Muscle of leg (tissue), 11 donors: ENCODE data around the gene PAX8. TPM values are rescaled to one million over a fixed set of nuclear protein-coding genes. Genes with fewer than 3 reads are reported as not detected.
A peak's percentile ranks its signal among the peaks of the same experiment; 100 is the strongest.
"Not testable (repeated sequence)": the region's sequence is repeated elsewhere in the genome, so short reads cannot be mapped to it uniquely, and the experiment has no call there.

Source experiments
- DNase-seq: peaks from one replicate; pipeline ENCODE4 v3.0.0; 2013
- H3K27ac ChIP-seq: one replicate; pipeline ENCODE4 v1.5.1; 2013; ENCODE audit warnings: mild to moderate bottlenecking, low read length, control low read depth
- H3K27me3 ChIP-seq: one replicate; pipeline ENCODE4 v1.6.1; 2013; ENCODE audit warnings: low read length; ENCODE audit not compliant: control insufficient read depth, insufficient read depth
- H3K36me3 ChIP-seq: one replicate; pipeline ENCODE4 v1.6.1; 2013; ENCODE audit warnings: low read length; ENCODE audit not compliant: control insufficient read depth, insufficient read depth
- H3K4me1 ChIP-seq: one replicate; pipeline ENCODE4 v1.6.1; 2013; ENCODE audit warnings: low read length; ENCODE audit not compliant: control insufficient read depth, insufficient read depth
- H3K4me3 ChIP-seq: one replicate; pipeline ENCODE4 v1.5.1; 2013; ENCODE audit warnings: low read length, control low read depth
- H3K9me3 ChIP-seq: replicated peaks from 2 replicates; pipeline ENCODE4 v1.6.1; 2013; ENCODE audit warnings: low read depth, low read length; ENCODE audit not compliant: control insufficient read depth
- WGBS: methylation state at CpG from one replicate; pipeline ENCODE4 v1.1.5; 2013; ENCODE audit warnings: missing lambda C conversion rate; ENCODE audit not compliant: insufficient coverage; 5-methylcytosine and 5-hydroxymethylcytosine counted together
- polyA plus RNA-seq, 8 donors: library from polyadenylated mRNA; unstranded; fragments of 120-200 nt; gene quantifications; one replicate each; pipeline versions ENCODE4 v1.2.1 to v1.2.3, GENCODE V29; 2013; ENCODE audit warnings: inconsistent platforms in 1 of 8, low replicate concordance in 1 of 8; ENCODE audit not compliant: insufficient read length in 8 of 8, insufficient read depth in 1 of 8
- total RNA-seq: library from RNA; stranded (reverse); fragments of 120-200 nt; gene quantifications from one replicate; pipeline ENCODE4 v1.2.4, GENCODE V29; 2013

The PAX8 gene
- total and polyA plus RNA-seq, 9 donors, result 0.02 to 11.3 (median 2.5) TPM

DNA sequence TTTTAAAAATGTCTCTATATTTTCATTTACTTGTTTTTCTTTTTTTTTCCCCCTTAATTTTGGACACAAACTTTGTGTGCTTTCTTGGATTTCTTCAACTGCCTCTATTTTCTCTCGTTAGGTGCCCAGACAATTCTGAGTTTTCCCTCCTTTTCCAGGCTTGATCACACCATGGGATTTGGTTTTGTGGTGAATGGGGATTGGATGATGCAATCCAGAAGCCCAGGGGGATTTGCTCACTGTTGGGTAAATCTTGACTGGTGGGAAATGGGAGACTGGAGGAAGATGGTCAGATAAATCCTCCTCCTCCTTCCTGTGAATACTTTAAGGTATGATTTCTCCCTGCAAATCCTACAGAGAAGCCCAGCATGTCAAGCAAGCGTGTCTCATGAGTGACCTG is 19.5 kb upstream of the PAX8 start:
- Histone ChIP-seq H3K4me1 (no peaks in the 10 kb centered on the region), H3K36me3 (no peaks in the 10 kb centered on the region), H3K27me3 (peaks cover 7% of the 10 kb centered on the region), H3K4me3 (no peak overlapping the region), H3K9me3 (no peaks in the 10 kb centered on the region), H3K27ac (no peak overlapping the region)
- DNase-seq, result no peak
- WGBS, result no CpG with 5 or more reads among the region's 2 CpGs

DNA sequence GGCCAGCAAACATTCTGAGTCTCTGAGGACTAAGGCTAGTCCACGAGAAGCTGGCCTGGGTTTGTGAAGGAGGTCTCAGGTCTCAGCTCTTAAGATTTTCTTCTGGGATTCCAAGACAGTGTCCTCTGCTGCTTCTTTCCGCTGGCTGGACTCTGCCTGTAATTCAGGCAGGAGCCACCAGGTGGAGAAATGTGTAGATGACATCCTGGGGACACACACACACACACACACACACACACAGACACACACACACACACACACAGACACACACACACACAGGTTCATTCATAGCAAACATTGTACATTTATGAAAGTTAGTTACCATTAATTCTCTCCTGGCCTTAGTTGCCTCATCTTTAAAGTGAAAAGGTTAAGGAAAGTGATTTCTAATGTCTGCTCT is 18.9 kb upstream of the PAX8 start:
- not testable (repeated sequence) for H3K9me3 ChIP-seq, H3K27ac ChIP-seq, H3K27me3 ChIP-seq, DNase-seq, H3K4me1 ChIP-seq, H3K36me3 ChIP-seq, H3K4me3 ChIP-seq
- WGBS, result no CpG with 5 or more reads among the region's 2 CpGs

DNA sequence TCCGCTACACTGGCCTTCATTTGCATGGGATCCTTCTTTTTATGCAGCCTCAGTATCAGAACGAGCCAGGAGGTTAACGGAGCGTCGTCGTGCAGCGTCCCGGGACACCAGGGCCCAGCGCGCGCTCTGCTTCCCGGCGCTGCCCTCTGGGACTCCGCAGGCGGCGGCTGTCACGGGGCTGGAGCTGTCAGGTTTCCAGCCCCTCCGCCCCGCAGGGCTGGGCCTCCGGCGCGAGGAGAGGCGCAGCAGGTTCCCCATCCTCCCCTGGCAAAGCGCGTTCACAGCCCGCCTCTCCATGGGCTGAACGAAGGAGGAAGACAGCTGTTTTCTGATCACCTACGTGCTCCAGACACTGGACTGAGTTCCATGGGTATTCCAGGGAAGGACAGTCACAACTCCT is 12.5 kb upstream of the PAX8 start:
- no peak for DNase-seq
- 2% methylated on average over 25 of the region's 28 CpGs for WGBS

DNA sequence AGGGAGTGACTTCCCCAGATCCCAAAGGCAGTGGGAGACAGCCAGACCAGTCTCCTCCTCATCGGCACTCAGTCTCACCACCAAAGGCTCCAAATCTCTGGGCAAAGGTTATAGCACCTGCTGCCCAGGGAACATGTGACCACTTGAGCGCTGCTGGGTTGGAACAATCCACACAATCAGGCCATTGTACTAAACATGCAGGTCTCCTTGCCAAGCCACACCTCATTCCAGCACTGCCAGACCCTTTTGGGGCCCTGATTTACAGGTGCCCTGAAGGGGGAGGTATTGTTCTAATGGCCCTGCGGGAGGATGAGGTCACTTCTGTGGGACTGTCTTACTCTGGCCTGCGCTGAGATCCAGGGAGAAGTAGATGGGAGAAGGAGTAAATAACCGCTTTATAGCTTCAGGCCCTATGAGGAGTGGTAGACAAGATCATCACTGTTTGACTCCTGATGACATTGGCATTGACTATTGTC is 10.0 kb upstream of the PAX8 start:
- not testable (repeated sequence) for DNase-seq
- WGBS, result 88% methylated on average over 2 of the region's 5 CpGs

More for the DNA sequence above, 12.5 kb upstream of the PAX8 start:
- Histone ChIP-seq H3K4me1 (peaks cover 8% of the 10 kb centered on the region), H3K27ac (no peak overlapping the region), H3K36me3 (no peaks in the 10 kb centered on the region), H3K9me3 (no peaks in the 10 kb centered on the region), H3K27me3 (peaks cover 27% of the 10 kb centered on the region), H3K4me3 (no peak overlapping the region)

DNA sequence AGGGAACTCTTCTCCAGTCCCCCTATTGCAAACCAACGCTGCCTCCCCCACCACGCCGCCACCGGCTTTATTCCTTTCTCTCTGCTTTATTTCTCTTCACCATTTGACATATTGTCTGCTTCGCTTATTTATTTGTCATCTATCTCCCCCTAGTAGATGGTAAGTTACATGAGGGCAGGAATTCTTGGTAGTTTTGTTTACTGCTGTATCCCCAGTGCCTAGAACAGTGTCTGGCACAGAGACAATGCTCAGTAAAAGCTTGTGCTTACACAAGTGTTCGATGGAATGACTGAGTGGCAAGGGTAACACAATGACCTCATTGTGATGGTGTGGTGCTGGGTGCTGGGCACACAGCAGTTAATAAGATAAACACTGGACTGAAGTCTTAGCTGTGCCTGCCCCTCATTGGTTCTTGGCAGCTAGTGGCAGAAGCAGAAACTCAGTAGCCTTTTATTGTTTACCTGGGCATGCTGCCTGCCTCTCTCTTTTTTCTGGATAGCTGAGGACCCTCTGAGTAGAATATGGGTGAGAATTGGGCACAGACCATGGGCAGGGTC is 9.5 kb upstream of the PAX8 start:
- H3K27ac ChIP-seq, H3K36me3 ChIP-seq, H3K4me3 ChIP-seq, H3K9me3 ChIP-seq, DNase-seq: not testable (repeated sequence)
- H3K4me1 ChIP-seq, result peaks cover 22% of the 10 kb centered on the region
- 100% methylated on average over 1 of the region's 6 CpGs for WGBS
- peaks cover 20% of the 10 kb centered on the region for H3K27me3 ChIP-seq

More for the DNA sequence above, 10.0 kb upstream of the PAX8 start:
- H3K27ac ChIP-seq, H3K9me3 ChIP-seq, H3K36me3 ChIP-seq, H3K4me3 ChIP-seq: not testable (repeated sequence)
- Histone ChIP-seq H3K4me1 (peaks cover 17% of the 10 kb centered on the region), H3K27me3 (peaks cover 23% of the 10 kb centered on the region)

DNA sequence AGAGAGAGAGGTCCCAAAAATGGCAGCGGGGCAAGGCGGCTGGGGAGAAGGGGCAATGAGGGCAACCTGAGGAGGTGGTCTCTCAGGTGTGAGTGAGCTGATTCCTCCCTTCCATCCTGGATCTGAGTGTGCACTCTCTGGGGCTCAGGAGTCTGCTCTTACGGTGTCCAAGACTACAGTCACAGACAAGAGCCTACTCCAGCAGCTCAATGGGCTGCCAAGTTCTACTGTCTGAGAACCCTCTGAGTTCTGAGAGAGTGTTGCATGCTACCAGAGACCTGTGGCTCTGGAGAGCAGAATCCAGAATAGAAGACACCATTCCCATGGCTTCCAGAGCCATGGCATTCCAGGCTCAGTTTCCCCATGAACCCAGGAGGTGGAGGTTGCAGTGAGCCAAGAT is 7.1 kb upstream of the PAX8 start:
- H3K36me3 ChIP-seq, result no peaks in the 10 kb centered on the region
- H3K4me1 ChIP-seq, result peaks cover 24% of the 10 kb centered on the region
- no peaks in the 10 kb centered on the region for H3K9me3 ChIP-seq
- no peak for DNase-seq
- no peak overlapping the region for H3K27ac ChIP-seq
- peaks cover 5% of the 10 kb centered on the region for H3K27me3 ChIP-seq
- no peak overlapping the region for H3K4me3 ChIP-seq
- WGBS, result no CpG with 5 or more reads among the region's 3 CpGs

DNA sequence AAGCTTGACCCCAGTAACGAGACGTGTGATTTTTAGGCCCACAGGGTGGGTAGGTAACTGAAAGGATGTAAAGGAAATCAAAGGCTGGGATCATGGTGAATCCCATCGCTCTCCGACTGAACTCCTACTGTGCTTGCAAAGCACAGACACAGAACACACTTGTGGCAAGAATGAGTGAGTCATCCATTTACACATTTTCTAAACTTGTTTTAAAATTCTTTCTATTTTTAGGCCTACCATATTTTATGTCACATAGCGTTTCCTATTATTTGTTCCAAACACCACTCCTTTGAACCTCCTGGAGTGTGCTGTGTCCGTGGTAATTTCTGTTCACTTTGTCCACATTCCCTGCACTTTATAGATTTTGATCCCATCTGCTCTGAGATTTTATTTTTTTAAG is 6.3 kb upstream of the PAX8 start:
- no CpG with 5 or more reads among the region's 6 CpGs for WGBS
- not testable (repeated sequence) for H3K27me3 ChIP-seq, H3K27ac ChIP-seq, H3K36me3 ChIP-seq, H3K4me3 ChIP-seq, H3K9me3 ChIP-seq, DNase-seq
- peaks cover 24% of the 10 kb centered on the region for H3K4me1 ChIP-seq

DNA sequence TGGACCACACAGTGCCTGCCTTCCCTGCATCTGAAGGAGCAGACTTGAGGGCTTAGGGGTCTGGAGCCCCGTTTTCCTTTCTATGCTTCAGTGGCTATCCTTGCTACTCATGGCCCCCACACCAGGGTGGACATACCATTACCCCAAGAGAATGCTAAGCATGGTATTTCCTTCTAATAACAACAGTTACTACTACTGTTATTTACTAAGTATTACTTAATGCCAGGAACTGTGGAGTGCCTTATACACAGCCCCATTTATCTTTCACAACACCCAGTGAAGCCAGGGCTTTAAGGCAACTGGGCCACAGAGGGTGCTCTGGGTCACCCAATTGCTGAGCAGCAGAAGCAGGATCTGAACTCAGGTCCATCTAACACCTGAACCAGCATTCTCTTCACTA is 5.8 kb upstream of the PAX8 start:
- H3K4me3 ChIP-seq, result no peak overlapping the region
- H3K4me1 ChIP-seq, result peaks cover 24% of the 10 kb centered on the region
- peaks cover 11% of the 10 kb centered on the region for H3K27me3 ChIP-seq
- H3K27ac ChIP-seq, result no peak overlapping the region
- no peaks in the 10 kb centered on the region for H3K36me3 ChIP-seq
- H3K9me3 ChIP-seq, result no peaks in the 10 kb centered on the region
- no peak for DNase-seq
- no CpG with 5 or more reads among the region's 1 CpG for WGBS

DNA sequence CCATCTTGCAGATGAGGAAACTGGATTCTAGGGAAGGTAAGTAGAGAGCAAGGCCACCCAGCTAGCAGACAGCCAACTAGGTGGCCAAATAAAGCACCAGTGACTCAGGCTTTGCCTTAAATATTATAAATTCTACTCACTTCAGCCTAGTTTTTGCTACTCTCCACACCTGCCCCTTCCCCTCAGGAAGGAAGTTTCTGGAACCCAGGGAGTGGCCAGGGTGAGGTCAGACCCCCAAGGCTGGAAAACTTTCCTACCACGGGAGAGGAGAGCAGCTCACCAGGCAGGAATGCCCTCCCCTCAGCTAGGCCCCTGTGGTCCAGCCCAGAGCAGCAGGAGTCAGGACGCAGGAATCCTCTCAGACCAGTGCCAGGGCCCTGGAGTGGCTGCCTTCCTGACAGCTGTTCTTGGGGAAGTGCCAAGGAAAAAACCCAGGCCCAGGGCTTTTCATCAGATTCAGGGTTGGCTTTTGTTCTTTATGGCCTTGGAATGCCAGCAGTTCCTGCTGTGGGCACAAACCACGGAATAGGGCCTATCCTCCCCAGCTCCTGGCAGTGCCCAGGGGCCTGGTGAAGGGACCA is 5.1 kb upstream of the PAX8 start:
- Histone ChIP-seq H3K4me1 (peaks cover 24% of the 10 kb centered on the region), H3K27me3 (peaks cover 18% of the 10 kb centered on the region), H3K36me3 (no peaks in the 10 kb centered on the region), H3K9me3 (no peaks in the 10 kb centered on the region), H3K4me3 (no peak overlapping the region), H3K27ac (peak overlapping the region; percentile 25)
- WGBS, result 16% methylated on average over 2 of the region's 3 CpGs
- DNase-seq, result peak; percentile 66

DNA sequence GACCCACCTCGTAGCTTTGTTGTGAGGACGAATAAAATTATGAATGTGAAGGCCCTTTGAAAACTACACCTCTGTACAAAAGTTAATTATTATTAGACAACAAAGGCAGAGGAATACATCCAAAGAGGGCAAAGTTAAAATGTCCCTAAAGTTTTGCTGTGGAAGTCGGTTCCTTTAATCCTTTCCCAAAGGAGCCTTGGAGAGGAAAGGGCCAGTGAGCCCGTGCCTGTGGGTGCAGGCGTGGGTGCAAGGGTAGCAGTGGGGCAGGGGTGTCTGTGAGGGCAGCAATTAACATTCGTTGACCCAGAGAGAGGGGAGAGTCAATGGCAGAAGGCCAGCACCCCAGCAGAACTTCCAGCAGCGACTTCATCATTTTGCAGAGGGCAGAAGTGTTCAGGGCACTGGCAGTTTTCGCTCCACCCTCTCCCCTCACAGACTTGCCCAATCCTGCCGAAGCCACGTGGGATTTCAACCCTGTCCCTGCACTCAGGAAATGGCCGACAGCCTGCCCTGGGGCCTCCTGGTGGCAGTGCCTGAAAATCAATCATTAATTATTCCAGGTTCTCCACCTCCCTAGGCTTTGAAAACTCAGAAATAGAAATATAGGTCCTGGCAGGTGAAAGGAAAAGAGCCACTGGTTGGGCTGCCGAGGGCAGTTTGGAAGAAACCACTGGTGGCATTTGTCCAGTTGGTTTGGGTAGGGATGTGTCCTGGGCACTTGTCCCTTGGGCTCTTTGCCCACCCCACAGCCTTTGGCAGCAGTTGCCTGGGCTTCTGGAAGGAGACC is 4.2 kb upstream of the PAX8 start:
- Histone ChIP-seq H3K27ac (no peak overlapping the region), H3K36me3 (no peaks in the 10 kb centered on the region), H3K4me3 (no peak overlapping the region), H3K9me3 (no peaks in the 10 kb centered on the region), H3K27me3 (peaks cover 26% of the 10 kb centered on the region), H3K4me1 (peaks cover 24% of the 10 kb centered on the region)
- WGBS, result 44% methylated on average over 7 of the region's 12 CpGs
- peak; percentile 41 for DNase-seq
